HAP-1 (cell line): ENCODE data around the gene FGF13.

Source experiments
- DNase-seq, 2 experiments: peaks; one replicate each; pipeline ENCODE4 v3.0.0-alpha.2; 2016 to 2020; ENCODE audit warnings: low spot score in 2 of 2
- H3K27me3 ChIP-seq: fragments of 250-450 bp; sonication (Bioruptor Pico); 2 replicates; pipeline ENCODE4 v1.5.1; 2020; ENCODE audit warnings: low read depth, mild to moderate bottlenecking, moderate library complexity
- H3K36me3 ChIP-seq: fragments of 250-450 bp; sonication (Bioruptor Pico); replicated peaks from 2 replicates; pipeline ENCODE4 v1.5.1; 2020; ENCODE audit warnings: mild to moderate bottlenecking
- H3K4me1 ChIP-seq: fragments of 250-450 bp; sonication (Bioruptor Pico); 2 replicates; pipeline ENCODE4 v1.5.1; 2020; ENCODE audit warnings: mild to moderate bottlenecking
- H3K4me3 ChIP-seq: fragments of 250-450 bp; sonication (Bioruptor Pico); 2 replicates; pipeline ENCODE4 v1.5.1; 2020; ENCODE audit warnings: mild to moderate bottlenecking, moderate library complexity
- H3K9me3 ChIP-seq: fragments of 250-450 bp; sonication (Bioruptor Pico); 2 replicates; pipeline ENCODE4 v1.5.1; 2020; ENCODE audit warnings: mild to moderate bottlenecking, moderate library complexity
- in situ Hi-C: fragments of 300-500 bp; cut with MboI; formaldehyde crosslinking; loops from 3 replicates; pipeline ENCODE4 v1.14.3; 2020; ENCODE audit warnings: low sequenced_read_pairs, inconsistent platforms, mixed read lengths

Gene FGF13

GRCh38 chrX:138708268-138708667, 3.2 kb downstream of the FGF13 start:
- DNase-seq, result no peak
- Histone ChIP-seq H3K36me3 (peaks cover 11% of the 10 kb centered on the region), H3K27me3 (no peaks in the 10 kb centered on the region), H3K4me1 (peaks cover 5% of the 10 kb centered on the region), H3K9me3 (no peaks in the 10 kb centered on the region), H3K4me3 (no peak overlapping the region)
- in situ Hi-C loops, result no loop called here

- Histone ChIP-seq H3K27me3 (no peaks in the 10 kb centered on the region), H3K4me1 (peaks cover 5% of the 10 kb centered on the region), H3K4me3 (no peak overlapping the region), H3K36me3 (peaks cover 17% of the 10 kb centered on the region), H3K9me3 (no peaks in the 10 kb centered on the region)
- in situ Hi-C loops, result no loop called here
- DNase-seq, result no peak
Observed at GRCh38 chrX:138704596-138704995, 6.9 kb downstream of the FGF13 start.

- in situ Hi-C loops, result no loop called here
- no peaks in the 10 kb centered on the region for H3K27me3 ChIP-seq
- no peak overlapping the region for H3K4me3 ChIP-seq
- DNase-seq, result no peak
- peaks cover 17% of the 10 kb centered on the region for H3K36me3 ChIP-seq
- no peaks in the 10 kb centered on the region for H3K9me3 ChIP-seq
- peaks cover 2% of the 10 kb centered on the region for H3K4me1 ChIP-seq
Observed at GRCh38 chrX:138704101-138704500, 7.4 kb downstream of the FGF13 start.

- Histone ChIP-seq H3K9me3 (no peaks in the 10 kb centered on the region), H3K4me3 (no peak overlapping the region), H3K36me3 (no peaks in the 10 kb centered on the region), H3K4me1 (peaks cover 15% of the 10 kb centered on the region), H3K27me3 (no peaks in the 10 kb centered on the region)
- in situ Hi-C loops, result no loop called here
- no peak for DNase-seq
Observed at GRCh38 chrX:138692591-138692990, 18.9 kb downstream of the FGF13 start.

- no peaks in the 10 kb centered on the region for H3K9me3 ChIP-seq
- H3K36me3 ChIP-seq, result no peaks in the 10 kb centered on the region
- in situ Hi-C loops, result no loop called here
- peaks cover 17% of the 10 kb centered on the region for H3K4me1 ChIP-seq
- no peaks in the 10 kb centered on the region for H3K27me3 ChIP-seq
- no peak overlapping the region for H3K4me3 ChIP-seq
- no peak for DNase-seq
Observed at GRCh38 chrX:138691186-138691585, 20.3 kb downstream of the FGF13 start.

- peaks cover 17% of the 10 kb centered on the region for H3K4me1 ChIP-seq
- no peak for DNase-seq
- no peaks in the 10 kb centered on the region for H3K27me3 ChIP-seq
- no peak overlapping the region for H3K4me3 ChIP-seq
- no peaks in the 10 kb centered on the region for H3K9me3 ChIP-seq
- H3K36me3 ChIP-seq, result no peaks in the 10 kb centered on the region
- in situ Hi-C loops, result no loop called here
Observed at GRCh38 chrX:138690591-138690990, 20.9 kb downstream of the FGF13 start.

GRCh38 chrX:138683600-138683999, 27.9 kb downstream of the FGF13 start:
- no peak overlapping the region for H3K4me3 ChIP-seq
- peaks cover 3% of the 10 kb centered on the region; the same call in 1 of the 2 replicates for H3K4me1 ChIP-seq
- no peaks in the 10 kb centered on the region for H3K9me3 ChIP-seq
- H3K27me3 ChIP-seq, result no peaks in the 10 kb centered on the region
- in situ Hi-C loops, result no loop called here
- no peak for DNase-seq
- no peaks in the 10 kb centered on the region for H3K36me3 ChIP-seq

GRCh38 chrX:138669693-138670092, 41.8 kb downstream of the FGF13 start:
- H3K4me3 ChIP-seq, result no peak overlapping the region
- H3K36me3 ChIP-seq, result no peaks in the 10 kb centered on the region
- DNase-seq, result no peak
- in situ Hi-C loops, result no loop called here
- no peaks in the 10 kb centered on the region for H3K9me3 ChIP-seq
- peaks cover 24% of the 10 kb centered on the region for H3K4me1 ChIP-seq
- H3K27me3 ChIP-seq, result no peaks in the 10 kb centered on the region

GRCh38 chrX:138664466-138664865, 47.1 kb downstream of the FGF13 start:
- Histone ChIP-seq H3K4me1 (peaks cover 31% of the 10 kb centered on the region), H3K9me3 (no peaks in the 10 kb centered on the region), H3K4me3 (no peak overlapping the region), H3K36me3 (no peaks in the 10 kb centered on the region), H3K27me3 (no peaks in the 10 kb centered on the region)
- no peak for DNase-seq
- in situ Hi-C loops, result no loop called here

- in situ Hi-C loops, result no loop called here
- H3K4me3 ChIP-seq, result no peak overlapping the region
- H3K9me3 ChIP-seq, result no peaks in the 10 kb centered on the region
- H3K27me3 ChIP-seq, result no peaks in the 10 kb centered on the region
- DNase-seq, result no peak
- H3K4me1 ChIP-seq, result peaks cover 27% of the 10 kb centered on the region
- no peaks in the 10 kb centered on the region for H3K36me3 ChIP-seq
Observed at GRCh38 chrX:138664016-138664415, 47.5 kb downstream of the FGF13 start.

- H3K36me3 ChIP-seq, result no peaks in the 10 kb centered on the region
- H3K27me3 ChIP-seq, result no peaks in the 10 kb centered on the region
- in situ Hi-C loops, result no loop called here
- H3K4me3 ChIP-seq, result no peak overlapping the region
- H3K9me3 ChIP-seq, result no peaks in the 10 kb centered on the region
- DNase-seq, result no peak
- peaks cover 35% of the 10 kb centered on the region for H3K4me1 ChIP-seq
Observed at GRCh38 chrX:138651494-138651893, 60.0 kb downstream of the FGF13 start.

GRCh38 chrX:138648568-138648967, 62.9 kb downstream of the FGF13 start:
- H3K27me3 ChIP-seq, result no peaks in the 10 kb centered on the region
- no peak overlapping the region for H3K4me3 ChIP-seq
- peaks cover 58% of the 10 kb centered on the region for H3K4me1 ChIP-seq
- no peaks in the 10 kb centered on the region for H3K36me3 ChIP-seq
- in situ Hi-C loops, result no loop called here
- no peaks in the 10 kb centered on the region for H3K9me3 ChIP-seq
- peak; percentile 51 to 61 for DNase-seq

- H3K4me1 ChIP-seq, result peaks cover 36% of the 10 kb centered on the region
- no peaks in the 10 kb centered on the region for H3K27me3 ChIP-seq
- no peak overlapping the region for H3K4me3 ChIP-seq
- DNase-seq, result no peak
- no peaks in the 10 kb centered on the region; the same call in 1 of the 2 replicates for H3K36me3 ChIP-seq
- in situ Hi-C loops, result no loop called here
- H3K9me3 ChIP-seq, result no peaks in the 10 kb centered on the region
Observed at GRCh38 chrX:138638996-138639395, 72.5 kb downstream of the FGF13 start.
